ENCODE data around the gene ASB3.
"Not testable (repeated sequence)": the region's sequence is repeated elsewhere in the genome, so short reads cannot be mapped to it uniquely, and the experiment has no call there.

The ASB3 gene

GRCh38 chr2:53737091-53737490 is 49.7 kb downstream of the ASB3 start:
- DNase-seq (ENCODE audit: low spot score), result no peak

GRCh38 chr2:53729143-53729762 is 57.5 kb downstream of the ASB3 start:
- no peak for DNase-seq (ENCODE audit: low spot score)

GRCh38 chr2:53727921-53728320 is 58.8 kb downstream of the ASB3 start:
- DNase-seq (ENCODE audit: low spot score), result no peak

- DNase-seq (ENCODE audit: low spot score), result no peak
These were observed 61.1 kb downstream of the ASB3 start for GRCh38 chr2:53725662-53726061.

GRCh38 chr2:53724536-53724935 is 62.2 kb downstream of the ASB3 start:
- no peak for DNase-seq (ENCODE audit: low spot score)

- not testable (repeated sequence) for DNase-seq (ENCODE audit: low spot score)
These were observed 65.8 kb downstream of the ASB3 start for GRCh38 chr2:53720944-53721343.

GRCh38 chr2:53715568-53715967 is 71.2 kb downstream of the ASB3 start:
- no peak for DNase-seq (ENCODE audit: low spot score)

- no peak for DNase-seq (ENCODE audit: low spot score)
These were observed 75.4 kb downstream of the ASB3 start for GRCh38 chr2:53711271-53711780.

GRCh38 chr2:53708988-53709387 is 77.8 kb downstream of the ASB3 start:
- DNase-seq (ENCODE audit: low spot score), result no peak

- DNase-seq (ENCODE audit: low spot score), result no peak
These were observed 85.5 kb downstream of the ASB3 start for GRCh38 chr2:53701221-53701620.

GRCh38 chr2:53697686-53698085 is 89.1 kb downstream of the ASB3 start:
- no peak for DNase-seq (ENCODE audit: low spot score)

GRCh38 chr2:53697092-53697491 is 89.7 kb downstream of the ASB3 start:
- DNase-seq (ENCODE audit: low spot score), result no peak

GRCh38 chr2:53695575-53695974 is 91.2 kb downstream of the ASB3 start:
- no peak for DNase-seq (ENCODE audit: low spot score)

GRCh38 chr2:53694096-53694771 is 92.5 kb downstream of the ASB3 start:
- no peak for DNase-seq (ENCODE audit: low spot score)

- no peak for DNase-seq (ENCODE audit: low spot score)
These were observed 95.9 kb downstream of the ASB3 start for GRCh38 chr2:53690876-53691275.

- no peak for DNase-seq (ENCODE audit: low spot score)
These were observed 113.8 kb downstream of the ASB3 start for GRCh38 chr2:53672881-53673522.

GRCh38 chr2:53670331-53670730 is 116.4 kb downstream of the ASB3 start:
- DNase-seq (ENCODE audit: low spot score), result no peak

GRCh38 chr2:53668624-53669026 is 118.1 kb downstream of the ASB3 start:
- DNase-seq (ENCODE audit: low spot score), result no peak

- not testable (repeated sequence) for DNase-seq (ENCODE audit: low spot score)
These were observed 119.6 kb downstream of the ASB3 start for GRCh38 chr2:53667130-53667529.

- no peak for DNase-seq (ENCODE audit: low spot score)
These were observed 125.9 kb downstream of the ASB3 start for GRCh38 chr2:53660886-53661285.

- DNase-seq (ENCODE audit: low spot score), result not testable (repeated sequence)
These were observed 128.3 kb downstream of the ASB3 start for GRCh38 chr2:53658474-53658873.

GRCh38 chr2:53655256-53655655 is 131.5 kb downstream of the ASB3 start:
- DNase-seq (ENCODE audit: low spot score), result no peak

GRCh38 chr2:53654396-53654795 is 132.4 kb downstream of the ASB3 start:
- no peak for DNase-seq (ENCODE audit: low spot score)

Measured in hepatic stellate cell (primary cell).